Left ventricle myocardium superior (tissue), 1 donor: Measurements from ENCODE around the gene STX1A. TPM values are rescaled to one million over a fixed set of nuclear protein-coding genes. Genes with fewer than 3 reads are reported as not detected.
A peak's percentile ranks its signal among the peaks of the same experiment; 100 is the strongest.
"Not testable (repeated sequence)": the region's sequence is repeated elsewhere in the genome, so short reads cannot be mapped to it uniquely, and the experiment has no call there.

ENCODE experiments used
- ATAC-seq: fragments of 200-7000 bp; cut with Tn5 transposase; one replicate; pipeline ENCODE4 v1.9.1; 2020; ENCODE audit warnings: mild to moderate bottlenecking, moderate library complexity
- DNase-seq: peaks from one replicate; pipeline ENCODE4 v3.0.0-alpha.2; 2020
- intact Hi-C: fragments of 100-400 bp; cut with micrococcal nuclease; formaldehyde crosslinking; loops from one replicate; pipeline ENCODE4 v1.11.0; 2022
- total RNA-seq: library from RNA; stranded (reverse); fragmentation: NEBNext Ultra II Directional; extraction: Animal tissue kit (Norgen Biotek cat#: 25700); gene quantifications from one replicate; pipeline ENCODE4 v1.2.1, GENCODE V29; 2021
- donor health status: DM: no; HTN: yes; CAD: no; lungs with severe emphysema.

The STX1A gene
- total RNA-seq, 1 donor from 2014 or later, result 3.0 TPM

- ATAC-seq, result no peak
- intact Hi-C loops, result no loop called here
- no peak for DNase-seq
These were observed 23.1 kb downstream of the STX1A start for GRCh38 chr7:73696372-73696771.

GRCh38 chr7:73690646-73691045 is 28.8 kb downstream of the STX1A start:
- DNase-seq, result no peak
- ATAC-seq, result no peak
- intact Hi-C loops, result no loop called here

GRCh38 chr7:73688288-73688687 is 31.2 kb downstream of the STX1A start:
- ATAC-seq, result no peak
- DNase-seq, result no peak
- intact Hi-C loops, result no loop called here

DNA sequence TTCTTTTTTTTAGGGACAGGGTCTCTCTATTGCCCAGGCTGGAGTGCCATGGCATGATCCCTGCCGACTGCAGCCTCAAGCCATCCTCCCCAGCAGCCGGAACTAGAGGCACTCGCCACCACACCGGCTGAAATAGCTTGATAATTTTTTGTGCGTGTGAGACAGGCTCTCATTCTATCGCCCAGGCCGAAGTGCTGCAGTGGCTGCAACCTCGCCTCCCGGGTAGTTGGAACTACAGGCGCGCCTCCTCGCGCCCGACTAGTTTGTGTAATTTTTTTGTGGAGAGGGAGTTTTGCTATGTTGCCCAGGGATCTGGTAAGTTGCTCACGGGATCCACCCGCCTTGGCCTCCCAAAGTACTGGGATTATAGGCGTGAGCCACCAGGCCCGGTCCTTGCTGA is 34.2 kb downstream of the STX1A start:
- intact Hi-C loops, result no loop called here
- no peak for DNase-seq
- no peak for ATAC-seq

DNA sequence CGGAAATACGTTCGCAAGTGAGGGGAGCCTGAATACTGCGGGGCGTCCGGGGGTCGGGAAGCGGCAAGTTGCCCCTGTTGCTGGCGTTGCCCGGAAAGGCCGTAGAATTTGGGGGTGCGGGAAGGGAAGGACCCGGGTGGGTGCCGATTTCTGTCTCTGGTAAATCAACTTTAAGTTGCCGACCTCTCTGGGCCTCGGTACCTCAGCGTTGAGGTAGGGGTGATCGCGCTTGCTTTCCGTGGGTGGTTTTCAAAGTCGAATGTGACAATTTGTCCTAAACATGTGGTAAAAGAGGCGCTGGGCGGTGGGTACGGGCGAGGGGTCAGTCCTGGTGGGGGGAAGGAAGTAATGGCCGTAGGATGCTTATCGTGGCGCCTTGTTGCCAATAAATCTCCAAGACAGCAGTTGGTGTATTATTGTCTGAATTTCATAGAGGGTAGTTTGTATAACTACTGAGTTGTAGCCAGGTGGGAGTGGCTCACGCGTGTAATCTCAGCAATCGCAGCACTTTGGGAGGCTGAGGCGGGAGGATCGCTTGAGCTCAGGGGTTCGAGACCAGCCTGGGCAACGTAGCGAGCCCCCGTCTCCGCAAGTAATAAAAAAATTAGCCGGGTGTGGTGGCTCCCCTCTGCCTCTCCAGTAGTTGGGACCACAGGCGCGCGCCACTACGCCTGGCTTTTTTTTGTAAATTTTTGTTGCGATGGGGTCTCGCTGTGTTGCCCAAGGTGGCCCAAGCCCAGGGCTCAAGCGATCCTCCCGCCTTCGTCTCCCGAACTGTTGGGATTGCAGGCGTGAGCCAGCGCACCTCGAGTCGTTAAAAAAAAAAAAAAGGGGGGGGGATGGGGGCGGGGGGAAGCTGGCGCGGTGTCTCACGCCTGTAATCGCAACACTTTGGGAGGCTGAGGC is 35.4 kb downstream of the STX1A start:
- DNase-seq (no peak), ATAC-seq (no peak)
- intact Hi-C loops, result no loop called here

DNA sequence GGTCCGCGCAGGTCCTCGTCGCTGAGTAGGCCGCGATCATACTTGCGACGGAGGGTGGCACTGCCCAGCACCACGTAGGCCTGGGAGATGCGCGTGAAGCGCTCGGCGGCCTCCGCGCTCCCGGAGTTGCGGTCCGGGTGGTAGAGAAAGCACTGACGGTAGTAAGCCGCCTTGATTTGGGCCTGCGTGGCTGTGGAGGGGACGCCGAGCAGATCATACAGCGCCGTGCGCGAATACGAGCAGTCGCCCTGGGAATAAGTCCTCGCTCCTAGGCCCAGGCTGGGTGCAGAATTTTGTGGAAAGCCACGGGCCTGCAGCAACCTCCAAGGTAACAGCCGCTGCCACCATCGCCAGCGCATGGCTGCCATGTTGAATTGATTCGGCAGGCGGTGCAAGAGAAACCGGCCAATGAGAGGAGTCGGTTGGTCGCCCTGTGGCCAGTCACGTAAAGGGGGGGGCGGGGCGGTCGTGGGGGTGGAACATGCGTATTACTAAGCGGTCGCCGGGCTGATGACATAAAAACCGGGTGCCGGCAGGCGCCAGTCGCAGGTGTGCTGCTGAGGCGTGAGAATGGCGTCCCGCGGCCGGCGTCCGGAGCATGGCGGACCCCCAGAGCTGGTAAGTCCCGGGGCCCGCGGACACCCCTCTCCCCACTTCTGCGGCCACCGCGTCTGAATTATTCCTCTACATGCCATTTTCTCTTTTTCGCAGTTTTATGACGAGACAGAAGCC is 36.2 kb downstream of the STX1A start, which contains the start of the genes BUD23 and DNAJC30:
BUD23 (plus strand) TSS at position 542 of the 732 bp plus-strand sequence; CDS start at position 571, 29 bp downstream.
DNAJC30 (minus strand) TSS at position 398 of the 732 bp plus-strand sequence; CDS start at position 368, 30 bp downstream.
- intact Hi-C loops, result no loop called here
- ATAC-seq, result peak; percentile 98
- peak; percentile 97 for DNase-seq

- no peak for ATAC-seq
- no peak for DNase-seq
- intact Hi-C loops, result no loop called here
These were observed 36.8 kb downstream of the STX1A start for GRCh38 chr7:73682745-73683055.

DNA sequence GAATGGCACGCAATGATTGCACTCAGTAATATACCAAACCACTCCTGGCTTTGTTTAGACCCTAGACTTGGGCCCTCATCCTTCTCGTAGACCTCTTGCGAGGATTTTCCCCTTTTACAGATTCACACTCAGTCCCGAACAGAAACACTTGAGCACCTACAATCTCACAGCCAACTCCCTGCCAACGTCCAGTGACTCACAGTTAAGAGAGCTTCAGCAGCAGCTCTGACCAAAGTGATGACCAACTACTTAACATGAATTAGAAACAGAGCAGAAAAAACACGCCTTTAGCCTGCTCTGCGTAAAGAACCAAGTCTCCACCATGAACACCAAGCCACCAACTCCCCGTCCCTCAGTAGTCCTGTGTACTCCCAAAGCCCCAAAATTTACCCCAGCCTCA is 38.4 kb downstream of the STX1A start:
- intact Hi-C loops, result no loop called here
- no peak for ATAC-seq
- DNase-seq, result no peak

- ATAC-seq, result no peak
- DNase-seq, result no peak
- intact Hi-C loops, result no loop called here
These were observed 39.0 kb downstream of the STX1A start for GRCh38 chr7:73680501-73680900.

GRCh38 chr7:73679709-73680108 is 39.8 kb downstream of the STX1A start:
- ATAC-seq (no peak), DNase-seq (no peak)
- intact Hi-C loops, result no loop called here

DNA sequence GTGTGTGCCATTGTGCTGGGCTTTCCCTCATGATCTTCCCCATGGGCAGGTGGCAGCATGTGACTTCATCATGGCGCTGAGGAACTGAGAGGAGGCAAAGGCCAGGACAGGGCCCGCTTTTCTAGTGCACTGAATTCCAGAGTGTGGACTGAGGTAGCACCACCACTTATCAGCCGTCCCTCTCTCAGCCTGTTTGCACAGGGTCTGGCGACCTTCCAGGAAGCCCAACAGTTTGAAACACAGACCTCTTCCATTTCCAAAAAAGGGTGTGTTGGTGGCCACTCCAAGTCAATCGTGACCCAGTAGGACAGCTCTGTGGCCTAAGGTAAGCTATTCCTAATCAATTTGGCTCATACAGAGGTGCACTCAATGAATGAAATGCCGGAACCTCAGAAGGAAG is 40.6 kb downstream of the STX1A start:
- intact Hi-C loops, result no loop called here
- ATAC-seq (peak; percentile 8), DNase-seq (peak; percentile 44)

GRCh38 chr7:73676062-73676461 is 43.4 kb downstream of the STX1A start:
- intact Hi-C loops, ATAC-seq, DNase-seq: not testable (repeated sequence)

GRCh38 chr7:73674468-73675124 is 44.9 kb downstream of the STX1A start:
- ATAC-seq (no peak), DNase-seq (no peak)
- intact Hi-C loops, result no loop called here

GRCh38 chr7:73671857-73672445 is 47.5 kb downstream of the STX1A start:
- DNase-seq (no peak), ATAC-seq (no peak)
- intact Hi-C loops, result no loop called here

DNA sequence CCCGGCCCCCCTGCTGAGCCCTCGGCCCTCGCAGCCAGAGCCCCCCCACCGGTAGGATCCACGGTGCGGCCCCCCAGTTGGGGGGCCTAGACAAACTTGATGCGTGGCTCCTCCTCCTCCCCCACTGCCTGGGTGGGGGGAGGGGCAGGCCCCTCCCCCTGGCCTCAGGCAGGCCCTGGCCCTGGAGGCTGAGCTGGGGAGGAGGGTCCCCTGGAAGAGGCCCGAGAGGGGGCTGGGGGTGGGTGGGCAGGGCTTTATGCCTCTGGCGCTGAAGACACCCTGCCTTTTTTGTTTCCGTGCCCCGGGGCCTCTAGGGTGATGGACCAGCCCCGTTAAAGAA is 48.2 kb downstream of the STX1A start:
- ATAC-seq (no peak), DNase-seq (no peak)
- intact Hi-C loops, result no loop called here

GRCh38 chr7:73669858-73670385 is 49.5 kb downstream of the STX1A start:
- ATAC-seq (no peak), DNase-seq (no peak)
- intact Hi-C loops, result loop anchor here (10.0 kb wide), 1 partner anchor 65 kb away; no protein-coding TSS in a partner anchor

- ATAC-seq (no peak), DNase-seq (no peak)
- intact Hi-C loops, result loop anchor here (10.0 kb wide), 1 partner anchor 64 kb away; no protein-coding TSS in a partner anchor
These were observed 50.2 kb downstream of the STX1A start for GRCh38 chr7:73669288-73669701.

DNA sequence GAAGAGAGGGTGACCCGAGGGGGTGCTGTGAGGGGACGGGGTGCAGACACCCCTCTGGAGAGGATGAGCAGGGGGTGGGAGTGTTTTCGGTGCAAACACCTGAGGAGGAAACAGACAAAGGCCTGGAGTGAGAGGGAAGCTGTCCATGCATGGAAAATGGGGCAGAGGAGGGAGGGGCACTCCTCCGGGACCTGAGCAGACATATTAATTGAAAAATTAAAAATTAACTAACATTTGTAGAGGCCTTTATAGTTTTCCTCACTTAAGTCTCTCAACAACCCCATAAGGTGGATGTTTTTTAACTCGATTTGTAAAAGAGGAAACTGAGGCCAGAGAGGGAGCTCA is 50.6 kb downstream of the STX1A start:
- no peak for ATAC-seq
- intact Hi-C loops, result loop anchor here (10.0 kb wide), 1 partner anchor 64 kb away; no protein-coding TSS in a partner anchor
- no peak for DNase-seq
